ENCODE results near the gene TMEM69. TPM values are rescaled to one million over a fixed set of nuclear protein-coding genes. Genes with fewer than 3 reads are reported as not detected.

TMEM69 gene
- total and polyA plus RNA-seq, 2 donors (not counting 3 experiments of a cell fraction or from before 2014, with no cell fraction given), result 25.6 to 56.2 TPM

- no peaks in the 10 kb centered on the region for H4K20me1 ChIP-seq (replicated peaks; ENCODE audit: control insufficient read depth, extremely low read depth, insufficient read depth, low read length)
- no peaks in the 10 kb centered on the region for H3K27me3 ChIP-seq (ENCODE audit: control insufficient read depth in 2 of 2, insufficient read depth in 2 of 2, low read length in 2 of 2)
- FAIRE-seq (no peak), DNase-seq (ENCODE audit: low read depth, low spot score) (no peak)
- no peak overlapping the region for H3K4me2 ChIP-seq (ENCODE audit: insufficient read depth, low read length)
- intact Hi-C loops (cut with micrococcal nuclease), result no loop called here
- peaks cover 1% of the 10 kb centered on the region for H3K79me2 ChIP-seq (ENCODE audit: control insufficient read depth, insufficient read depth, low read length)
- ChIA-PET CTCF (no interaction called here), POLR2A (no interaction called here)
- dilution Hi-C loops (cut with MboI; ENCODE audit: extremely low pct_ligation_motif_present, low sequenced_read_pairs), result no loop called here
- no peaks in the 10 kb centered on the region for H3K9me1 ChIP-seq (replicated peaks; ENCODE audit: control insufficient read depth, extremely low read depth, insufficient read depth, low read length)
- BruUV-seq (replicated peaks), result no TSS peak
- H3K4me1 ChIP-seq (ENCODE audit: control insufficient read depth, extremely low read depth, insufficient read depth, low read length), result no peaks in the 10 kb centered on the region
- no peak overlapping the region for H3K27ac ChIP-seq (ENCODE audit: insufficient read depth, low read depth, low read length)
- TF ChIP-seq MAX (IDR thresholded peaks at IDR 0.05; ENCODE audit: insufficient read depth, insufficient read length), result no peak
- no peak for TF ChIP-seq CTCF (IDR thresholded peaks at IDR 0.05; ENCODE audit: extremely low read depth in 1 of 2, insufficient read depth in 1 of 2, low read depth in 1 of 2, low read length in 2 of 2)
- no peak for TF ChIP-seq FOS (IDR thresholded peaks at IDR 0.05; ENCODE audit: borderline replicate concordance, insufficient read depth, low read length)
- no peak for TF ChIP-seq POLR2AphosphoS5 (IDR thresholded peaks at IDR 0.05; ENCODE audit: insufficient read depth, low read depth, low read length)
- H3K36me3 ChIP-seq (ENCODE audit: control insufficient read depth in 2 of 2, extremely low read depth in 1 of 2, insufficient read depth in 2 of 2, low read length in 2 of 2), result peaks cover 8 to 18% of the 10 kb centered on the region in 2 experiments
- no peak overlapping the region for H3K4me3 ChIP-seq (replicated peaks in 1 of 3; ENCODE audit: insufficient read depth in 1 of 3, low read depth in 1 of 3, low read length in 3 of 3)
- no peak overlapping the region for H2AFZ ChIP-seq (ENCODE audit: low read depth, low read length)
- H3K9me3 ChIP-seq (replicated peaks; ENCODE audit: control insufficient read depth, insufficient read depth, low read length), result no peaks in the 10 kb centered on the region
- no peak overlapping the region for H3K9ac ChIP-seq (replicated peaks; ENCODE audit: extremely low read depth, insufficient read depth, low read length)
These were observed 47.7 kb upstream of the TMEM69 start for GRCh38 chr1:45640293-45640692.

GRCh38 chr1:45643321-45643720 lies 44.7 kb upstream of the TMEM69 start:
- FAIRE-seq, result no peak
- ChIA-PET POLR2A (no interaction called here), CTCF (no interaction called here)
- Histone ChIP-seq H3K79me2 (ENCODE audit: control insufficient read depth, insufficient read depth, low read length) (peaks cover 5% of the 10 kb centered on the region), H3K4me1 (ENCODE audit: control insufficient read depth, extremely low read depth, insufficient read depth, low read length) (peaks cover 9% of the 10 kb centered on the region), H3K4me2 (ENCODE audit: insufficient read depth, low read length) (no peak overlapping the region), H2AFZ (ENCODE audit: low read depth, low read length) (no peak overlapping the region), H3K27ac (ENCODE audit: insufficient read depth, low read depth, low read length) (no peak overlapping the region), H3K27me3 (ENCODE audit: control insufficient read depth in 2 of 2, insufficient read depth in 2 of 2, low read length in 2 of 2) (no peaks in the 10 kb centered on the region), H3K9me1 (replicated peaks; ENCODE audit: control insufficient read depth, extremely low read depth, insufficient read depth, low read length) (no peaks in the 10 kb centered on the region), H4K20me1 (replicated peaks; ENCODE audit: control insufficient read depth, extremely low read depth, insufficient read depth, low read length) (no peaks in the 10 kb centered on the region), H3K9me3 (replicated peaks; ENCODE audit: control insufficient read depth, insufficient read depth, low read length) (no peaks in the 10 kb centered on the region), H3K9ac (replicated peaks; ENCODE audit: extremely low read depth, insufficient read depth, low read length) (no peak overlapping the region), H3K36me3 (ENCODE audit: control insufficient read depth in 2 of 2, extremely low read depth in 1 of 2, insufficient read depth in 2 of 2, low read length in 2 of 2) (peaks cover 6 to 14% of the 10 kb centered on the region in 2 experiments), H3K4me3 (replicated peaks in 1 of 3; ENCODE audit: insufficient read depth in 1 of 3, low read depth in 1 of 3, low read length in 3 of 3) (no peak overlapping the region)
- no peak for TF ChIP-seq GATA2 (IDR thresholded peaks at IDR 0.05; ENCODE audit: insufficient read depth, insufficient read length, low read depth, low read length)
- TF ChIP-seq JUN (IDR thresholded peaks at IDR 0.05; ENCODE audit: borderline replicate concordance, insufficient read depth, insufficient read length, low read depth), result no peak
- no peak for TF ChIP-seq MYC (IDR thresholded peaks at IDR 0.05; ENCODE audit: low read depth, low read length)
- DNase-seq (ENCODE audit: low read depth, low spot score), result no peak
- dilution Hi-C loops (cut with MboI; ENCODE audit: extremely low pct_ligation_motif_present, low sequenced_read_pairs) (no loop called here), intact Hi-C loops (cut with micrococcal nuclease) (no loop called here)
- BruUV-seq (replicated peaks), result no TSS peak

Measured in endothelial cell of umbilical vein (primary cell).